ENCODE measurements around the gene NR5A1.

Gene NR5A1

DNA sequence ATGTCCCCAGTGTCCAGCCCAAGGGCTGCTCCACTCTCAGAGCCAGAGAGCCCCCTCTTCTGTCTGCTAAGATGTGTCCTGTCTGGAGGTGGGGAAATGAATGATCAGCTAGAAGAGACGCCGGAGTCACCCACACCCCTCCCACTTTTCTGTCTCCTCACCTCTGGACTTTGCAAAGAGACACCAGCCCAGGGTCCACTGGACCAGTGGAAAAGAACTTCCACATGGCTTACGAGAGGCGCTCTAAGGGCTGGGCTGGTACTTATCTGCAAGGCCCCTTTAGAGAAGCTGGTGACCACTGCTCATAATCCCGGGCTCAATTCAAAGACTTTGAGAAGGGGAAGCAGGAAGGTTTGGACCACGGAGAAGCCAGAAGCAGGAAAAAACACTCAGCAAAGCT, 9.2 kb downstream of the NR5A1 start:
- DNase-seq = no peak

DNA sequence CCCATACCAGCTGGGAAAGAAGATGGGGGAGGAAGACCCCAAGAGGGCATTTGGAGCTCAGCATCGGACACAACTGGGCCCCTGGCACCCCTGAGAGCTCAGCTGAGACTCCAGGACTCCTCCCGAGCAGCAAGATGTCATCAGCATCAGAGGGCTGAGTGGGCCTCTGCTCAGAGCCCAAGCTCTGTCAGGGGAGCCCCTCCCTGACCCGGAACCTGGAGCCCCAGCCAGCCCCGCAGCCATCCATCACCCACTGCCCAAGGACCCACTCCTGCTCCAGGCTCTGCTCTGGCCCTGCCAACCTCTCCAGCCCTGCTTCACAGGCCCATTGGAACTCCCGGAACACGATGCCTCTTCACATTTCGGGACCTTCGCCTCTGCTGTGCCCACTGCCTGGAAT, 9.8 kb downstream of the NR5A1 start:
- no peak for DNase-seq

DNA sequence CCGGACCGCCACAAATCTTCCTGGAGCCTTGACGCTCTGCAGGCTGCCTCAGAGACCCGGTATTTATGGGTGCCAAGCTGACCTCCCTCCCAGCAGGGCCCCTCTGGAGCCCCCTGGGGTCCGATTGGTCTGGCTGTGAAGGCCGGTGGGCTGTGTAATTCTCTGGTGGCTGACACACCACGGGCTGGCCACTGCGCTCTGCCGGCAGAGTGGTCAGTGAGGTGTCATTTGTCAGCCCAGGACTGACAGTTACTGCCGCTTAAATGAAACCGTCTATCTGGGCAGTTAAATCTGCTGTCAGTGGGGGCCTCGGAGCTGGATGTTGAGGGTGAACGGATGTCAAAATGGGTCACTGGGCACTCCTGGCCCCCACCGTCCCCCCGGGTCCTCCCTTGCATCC, 10.7 kb downstream of the NR5A1 start:
- DNase-seq = no peak

DNA sequence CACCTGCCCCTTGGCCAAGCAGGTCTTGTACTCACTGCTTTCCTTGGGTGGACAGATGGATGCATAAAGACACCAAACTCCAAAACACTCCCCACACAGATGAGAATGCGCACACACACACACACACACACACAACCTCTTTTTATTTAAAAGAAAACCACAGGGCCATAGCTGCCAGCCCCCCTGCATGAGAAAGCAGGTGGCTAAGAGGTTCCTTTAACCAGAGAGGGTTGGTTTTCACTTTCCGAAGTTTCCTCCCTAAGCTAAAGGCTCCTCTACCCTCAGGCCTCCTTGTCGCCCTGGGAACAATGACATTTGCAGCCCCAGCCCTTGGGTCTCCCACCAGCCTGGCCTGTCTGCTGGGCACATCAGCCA, 11.1 kb downstream of the NR5A1 start:
- no peak for DNase-seq

DNA sequence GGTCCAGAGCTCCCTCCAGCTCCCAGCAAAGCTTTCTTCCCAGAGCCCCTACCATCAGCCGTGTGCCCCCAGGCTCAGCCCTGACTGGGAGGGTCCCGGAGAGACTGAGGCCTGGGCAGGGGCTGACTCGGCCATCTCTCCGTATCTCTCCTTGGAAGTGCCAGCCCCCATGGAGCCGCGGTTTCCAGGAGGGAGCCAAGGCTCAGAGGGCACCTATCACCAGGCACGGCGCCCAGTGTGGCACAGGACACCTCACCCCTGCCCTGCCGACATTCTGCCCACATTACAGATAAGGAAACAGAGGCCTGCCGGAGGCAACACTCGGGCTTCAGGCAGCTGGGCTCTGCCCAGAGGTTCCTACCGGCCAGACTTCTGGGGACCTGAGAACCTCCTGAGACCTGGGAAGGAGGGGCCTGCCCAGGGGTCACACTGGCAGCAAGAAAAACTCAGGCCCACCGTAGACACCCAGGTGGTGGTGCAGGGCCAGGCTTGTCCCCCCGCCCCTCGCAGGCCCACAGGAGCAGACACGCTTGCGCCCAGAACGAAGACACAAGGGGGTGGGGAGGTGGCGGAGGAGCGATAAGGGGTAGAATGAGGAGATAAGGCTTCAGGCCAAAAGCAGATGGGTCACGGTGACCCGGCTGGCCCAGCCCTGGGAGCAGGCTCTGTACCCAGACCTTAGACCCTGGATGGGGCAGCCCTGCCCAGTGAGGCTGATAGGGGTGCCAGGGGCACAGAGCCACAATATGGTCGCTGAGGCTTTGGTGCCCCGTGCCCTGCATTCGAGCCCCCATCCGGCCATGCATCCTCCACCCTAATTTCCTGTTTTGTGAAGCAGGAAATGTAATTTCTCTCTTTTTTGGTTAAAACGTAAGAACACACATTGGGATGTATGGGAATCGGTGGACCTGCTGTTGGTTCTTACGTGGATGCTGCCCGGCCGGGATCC, 11.8 kb downstream of the NR5A1 start:
- no peak for DNase-seq

DNA sequence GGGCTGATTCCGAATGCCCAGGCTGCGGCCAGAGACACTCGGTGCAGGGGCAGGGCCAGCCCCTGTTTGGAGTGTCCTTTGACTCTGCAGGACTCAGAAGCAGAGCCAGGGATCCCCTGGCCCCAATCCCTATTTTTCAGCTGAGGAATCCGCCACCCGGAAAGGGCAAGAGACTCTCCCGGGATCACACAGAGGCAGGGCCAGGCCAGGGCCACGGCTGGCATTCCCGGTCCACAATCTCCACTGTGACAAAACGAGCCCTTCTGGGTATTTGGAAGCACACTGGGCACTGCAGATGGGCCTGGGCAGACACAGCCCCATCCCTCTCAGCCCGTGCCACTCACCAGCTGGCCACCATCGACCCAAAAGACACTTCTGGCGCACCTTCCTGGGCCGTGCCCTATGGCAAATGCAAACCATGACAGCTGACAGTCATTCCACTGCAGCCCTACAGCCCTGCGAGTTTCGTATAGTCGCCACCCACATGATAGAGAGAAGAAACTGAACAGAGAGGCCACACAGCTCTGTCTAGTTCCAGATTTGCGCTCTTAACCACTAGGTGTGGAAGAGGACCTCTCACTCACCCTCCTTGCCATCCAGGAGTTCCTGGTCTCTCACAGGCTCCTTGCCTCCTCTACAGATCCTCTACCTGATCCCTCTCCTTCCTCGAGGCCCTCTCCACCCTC, 13.3 kb downstream of the NR5A1 start:
- no peak for DNase-seq

DNA sequence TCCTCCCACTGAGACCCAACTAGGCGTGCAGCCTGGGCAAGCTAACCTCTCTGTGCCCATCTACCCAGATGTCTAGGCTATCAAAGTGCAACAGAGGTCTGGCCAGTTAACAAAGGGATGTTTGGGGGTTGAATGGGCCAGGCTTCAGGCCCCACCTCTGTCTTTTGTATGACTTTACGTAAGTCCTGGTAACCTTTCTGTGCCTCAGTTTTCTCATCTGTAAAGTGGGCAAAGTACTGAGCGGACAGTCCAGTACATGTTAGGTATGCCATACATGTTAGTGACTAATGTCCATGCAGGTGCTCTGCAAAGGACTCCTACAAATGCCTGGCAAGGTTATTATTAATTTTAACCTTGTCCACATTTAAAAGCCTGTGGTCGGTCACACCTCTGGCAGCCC, 14.0 kb downstream of the NR5A1 start:
- no peak for DNase-seq

DNA sequence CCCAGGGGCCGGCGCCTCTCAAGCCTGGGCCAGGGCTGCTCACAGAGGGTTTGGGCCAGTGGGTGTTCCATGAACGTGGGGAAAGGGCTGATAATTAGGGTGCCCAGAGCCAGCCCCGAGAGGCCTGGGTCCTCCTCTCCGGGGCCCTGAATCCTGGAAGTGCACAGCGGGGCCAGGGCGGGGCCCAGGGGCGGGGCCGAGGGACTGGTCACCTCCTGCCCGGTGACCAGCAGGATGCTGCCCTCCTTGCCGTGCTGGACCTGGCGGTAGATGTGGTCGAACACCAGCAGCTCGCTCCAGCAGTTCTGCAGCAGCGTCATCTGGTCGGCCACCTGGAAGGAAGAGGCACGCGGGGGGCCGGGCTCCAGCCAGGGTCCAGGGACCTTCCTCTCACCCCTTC, 14.4 kb downstream of the NR5A1 start:
- DNase-seq = no peak

DNA sequence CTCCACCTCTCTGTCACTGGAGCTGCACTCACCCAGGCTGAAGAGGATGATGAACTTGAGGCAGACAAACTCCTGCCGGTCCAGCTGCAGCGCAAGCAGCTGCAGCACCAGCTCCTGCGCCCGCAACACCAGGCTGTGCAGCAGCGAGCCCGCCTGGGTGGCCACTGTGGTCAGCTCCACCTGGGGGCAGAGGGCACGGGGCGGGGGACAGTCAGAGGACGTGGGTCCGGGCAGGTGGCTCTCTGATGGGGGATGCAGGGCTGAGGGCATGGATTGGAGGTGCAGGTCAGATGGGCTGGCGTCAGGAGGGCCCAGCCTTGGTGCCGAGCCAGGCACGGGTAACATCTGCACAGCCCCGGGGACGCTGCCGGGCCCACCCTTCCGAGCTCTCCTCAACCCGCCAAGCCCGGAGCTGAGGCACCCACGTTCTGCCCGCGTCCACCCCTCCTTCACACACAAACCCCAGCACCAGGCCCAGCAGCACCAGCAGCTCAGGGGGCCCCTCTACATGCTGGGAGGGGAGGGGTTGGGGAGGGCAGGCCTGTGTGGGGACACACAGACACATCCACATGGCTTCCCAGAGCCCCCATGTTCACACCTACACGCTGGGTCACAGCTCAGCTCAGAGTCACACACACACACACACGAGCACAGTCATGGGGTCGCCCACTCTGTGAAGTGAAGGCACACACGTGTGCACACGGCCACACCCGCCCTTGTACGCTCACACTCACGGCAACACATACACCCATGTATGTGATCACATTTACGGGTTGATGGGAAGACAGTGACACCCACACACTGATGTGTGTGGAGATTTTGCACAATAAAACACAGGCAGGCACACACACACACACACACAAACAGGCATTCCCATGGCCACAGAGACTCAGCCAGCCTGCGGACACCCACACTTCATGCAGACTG, 15.9 kb downstream of the NR5A1 start:
- no peak for DNase-seq

DNA sequence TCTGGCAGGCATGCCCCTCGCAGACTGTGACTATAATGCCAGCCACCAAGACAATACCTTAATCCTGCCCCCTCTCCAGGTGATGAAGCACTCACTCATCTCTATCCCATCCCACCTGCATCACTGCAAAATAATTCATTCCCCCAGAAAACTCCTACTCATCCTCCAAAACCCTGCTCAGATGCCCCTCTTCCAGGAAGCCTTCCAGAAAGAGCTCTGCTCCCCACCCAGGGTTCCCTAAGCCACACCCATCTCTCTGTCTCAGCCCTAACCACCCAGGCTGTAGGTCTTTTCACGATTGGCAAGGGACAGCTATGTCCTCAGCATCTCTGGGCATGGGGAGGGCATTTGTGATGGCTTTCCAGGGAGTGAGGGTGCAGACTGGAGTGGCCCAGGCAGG, 17.2 kb downstream of the NR5A1 start:
- DNase-seq = no peak

DNA sequence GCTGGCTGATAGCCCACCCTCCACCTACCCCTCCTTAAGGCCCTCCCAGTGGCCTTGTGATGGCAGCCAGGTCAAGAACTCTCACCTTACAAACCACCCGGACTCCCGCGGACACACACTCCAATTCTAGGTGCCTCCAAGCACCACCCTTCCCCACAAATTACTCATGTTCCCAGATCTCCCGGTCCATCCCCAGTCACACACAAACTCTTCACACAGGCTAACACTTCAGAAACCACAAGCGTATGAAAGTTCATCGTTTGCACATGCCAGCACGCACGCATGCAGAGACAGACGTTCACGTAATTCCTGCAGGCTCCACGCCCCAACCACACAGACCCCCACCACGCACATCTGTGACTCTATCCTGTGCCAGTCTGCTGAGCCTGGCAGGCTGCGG, 18.0 kb downstream of the NR5A1 start:
- no peak for DNase-seq

DNA sequence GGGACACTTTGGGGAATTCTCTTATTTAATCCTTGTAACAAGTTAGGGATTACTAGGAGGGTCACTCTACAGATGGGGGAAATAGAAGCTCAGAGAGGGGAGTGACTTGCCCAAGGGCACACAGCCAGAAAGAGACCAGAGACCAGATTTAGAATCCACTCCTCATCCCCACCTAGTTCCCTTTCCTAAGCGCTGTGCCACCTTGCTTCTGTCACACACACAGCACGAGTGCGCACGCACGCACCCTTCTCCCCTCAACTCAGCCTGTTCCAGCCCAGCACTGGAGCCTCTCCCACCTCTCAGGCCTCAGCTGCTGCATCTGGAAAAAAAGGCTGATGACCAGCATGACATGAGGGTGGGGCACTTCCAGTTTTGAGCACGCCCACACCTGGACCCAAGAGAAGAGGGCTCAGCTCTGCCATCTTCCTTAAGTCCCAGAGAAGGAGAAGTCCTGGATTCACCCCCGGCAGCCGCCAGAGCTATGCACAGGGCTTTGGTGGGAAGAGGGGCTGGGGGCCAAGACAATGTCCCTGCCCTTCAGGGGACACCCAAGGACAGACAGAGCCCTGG, 18.5 kb downstream of the NR5A1 start:
- no peak for DNase-seq

DNA sequence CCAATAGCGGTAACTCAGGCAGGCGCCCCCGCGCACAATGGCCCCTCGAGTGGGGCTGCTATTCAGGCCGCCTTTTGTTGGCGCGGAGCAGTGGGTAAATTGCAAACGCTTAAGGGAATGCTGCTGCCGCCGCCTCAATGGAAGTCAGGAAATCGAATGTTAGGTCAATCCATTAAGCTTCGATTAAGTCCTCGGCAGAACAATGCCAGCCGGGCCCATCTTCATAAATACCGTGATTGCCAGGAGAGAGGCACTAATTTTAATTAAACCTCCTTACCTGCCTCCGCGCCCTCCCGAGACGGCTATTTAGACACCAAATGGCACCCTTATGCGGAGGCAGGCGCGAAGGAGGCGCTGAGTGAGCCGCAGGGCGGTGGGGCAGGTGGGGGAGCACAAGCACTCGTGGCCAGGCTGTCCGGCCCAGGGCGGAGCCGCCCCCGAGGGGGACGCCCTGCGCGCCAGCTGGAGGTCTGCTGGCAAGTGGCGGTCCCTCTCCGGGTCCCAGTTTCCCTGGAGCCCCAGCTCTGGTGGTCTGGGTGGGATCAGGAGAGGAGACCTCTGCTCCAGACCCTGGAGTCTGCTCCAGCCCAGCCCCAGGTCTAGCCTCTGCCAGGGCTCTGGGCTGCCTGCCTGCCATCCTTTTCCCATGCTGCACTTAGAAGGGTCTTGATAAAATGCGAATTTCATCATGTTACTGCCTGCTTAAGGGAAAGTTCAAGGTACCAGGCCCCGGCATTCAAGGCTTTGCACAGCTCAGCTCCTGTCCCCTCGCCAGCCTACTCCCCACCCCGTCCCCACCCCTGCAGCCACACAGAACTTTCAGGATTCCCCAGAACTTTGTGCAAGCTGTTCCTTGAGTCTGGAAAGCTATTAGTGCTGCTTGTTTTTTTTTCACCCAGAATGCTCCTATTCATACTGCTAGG, 19.7 kb downstream of the NR5A1 start:
- DNase-seq = no peak

DNA sequence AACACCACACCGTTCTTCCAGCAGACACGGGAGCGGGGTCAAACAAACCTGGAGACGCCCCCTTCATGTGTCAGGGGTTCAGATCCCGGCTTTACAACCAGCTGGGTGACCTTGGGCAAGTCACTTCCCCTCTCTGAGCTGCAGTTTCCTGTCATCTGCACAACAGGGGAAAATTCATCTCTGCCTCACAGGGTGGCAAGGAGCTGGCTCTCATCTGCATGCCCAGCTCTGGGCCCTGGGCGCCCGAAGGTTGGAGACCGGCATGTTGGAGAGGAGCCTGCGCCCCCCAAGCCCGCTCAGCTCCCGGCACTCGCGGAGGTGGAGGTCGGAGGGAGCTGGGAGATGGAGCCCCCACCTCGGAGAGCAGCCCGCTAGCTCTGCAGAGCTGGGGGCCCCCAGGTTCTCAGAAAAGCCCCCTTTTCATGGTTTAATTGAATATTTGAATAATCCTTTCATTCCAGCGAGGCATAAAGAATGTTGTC, 20.4 kb downstream of the NR5A1 start:
- no peak for DNase-seq

DNA sequence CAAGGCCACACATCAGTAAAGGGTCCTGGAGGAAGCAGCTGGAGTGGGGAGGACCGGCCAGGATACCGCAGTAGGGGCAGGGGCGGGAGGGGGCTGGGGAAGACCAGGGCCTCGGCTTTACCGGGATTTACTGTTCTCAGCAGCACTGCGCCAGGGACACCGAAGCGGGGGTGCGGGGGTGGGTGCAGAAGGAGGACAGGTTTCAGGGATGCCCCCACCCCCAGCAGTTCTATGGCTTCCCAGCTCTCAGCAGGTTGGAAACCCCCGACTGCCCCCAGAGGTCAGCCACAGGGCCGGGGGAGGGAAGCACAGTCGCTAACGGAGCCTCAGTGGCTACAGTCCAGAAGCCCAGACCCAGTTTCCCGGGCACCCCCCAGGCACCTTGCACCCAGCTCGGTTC, 21.3 kb downstream of the NR5A1 start:
- DNase-seq = no peak

DNA sequence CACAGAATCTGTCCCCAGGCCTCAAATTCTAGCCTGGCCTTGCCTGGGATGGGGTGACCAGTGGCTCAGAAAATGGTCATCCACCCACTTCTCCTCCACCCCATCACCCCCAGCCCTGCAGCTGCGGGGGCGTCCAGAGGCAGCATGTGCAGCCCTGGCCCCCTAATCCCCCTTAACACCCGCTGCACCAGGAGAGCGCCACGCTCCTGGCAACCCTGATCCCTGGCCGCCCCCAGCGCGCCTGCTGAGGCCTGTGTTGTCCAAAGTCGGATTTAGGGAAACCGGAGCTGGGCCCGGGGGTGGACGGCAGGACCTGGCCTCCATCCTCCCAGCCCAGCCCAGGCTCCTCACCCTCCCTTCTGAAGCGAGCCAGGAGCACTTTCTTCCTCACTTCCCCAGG, 22.0 kb downstream of the NR5A1 start:
- no peak for DNase-seq

DNA sequence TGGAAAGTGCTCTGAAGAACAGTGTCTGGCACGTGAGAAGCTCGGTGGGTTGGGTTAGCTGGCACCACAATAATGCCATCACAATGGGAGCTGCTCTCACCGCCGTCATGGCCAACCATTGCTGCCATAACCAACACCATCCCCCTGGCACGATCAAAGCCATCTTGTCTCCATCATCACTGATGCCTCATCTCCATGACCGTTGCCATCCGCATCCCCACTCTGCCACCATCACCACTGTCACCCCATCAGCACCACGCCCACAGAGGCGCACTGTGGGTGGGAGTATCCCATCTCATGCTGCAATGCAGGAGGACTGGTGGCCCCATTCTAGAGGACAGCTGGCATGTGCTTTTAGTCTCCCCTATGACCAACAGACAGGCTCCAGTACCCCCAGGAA, 23.7 kb downstream of the NR5A1 start:
- DNase-seq = no peak

DNA sequence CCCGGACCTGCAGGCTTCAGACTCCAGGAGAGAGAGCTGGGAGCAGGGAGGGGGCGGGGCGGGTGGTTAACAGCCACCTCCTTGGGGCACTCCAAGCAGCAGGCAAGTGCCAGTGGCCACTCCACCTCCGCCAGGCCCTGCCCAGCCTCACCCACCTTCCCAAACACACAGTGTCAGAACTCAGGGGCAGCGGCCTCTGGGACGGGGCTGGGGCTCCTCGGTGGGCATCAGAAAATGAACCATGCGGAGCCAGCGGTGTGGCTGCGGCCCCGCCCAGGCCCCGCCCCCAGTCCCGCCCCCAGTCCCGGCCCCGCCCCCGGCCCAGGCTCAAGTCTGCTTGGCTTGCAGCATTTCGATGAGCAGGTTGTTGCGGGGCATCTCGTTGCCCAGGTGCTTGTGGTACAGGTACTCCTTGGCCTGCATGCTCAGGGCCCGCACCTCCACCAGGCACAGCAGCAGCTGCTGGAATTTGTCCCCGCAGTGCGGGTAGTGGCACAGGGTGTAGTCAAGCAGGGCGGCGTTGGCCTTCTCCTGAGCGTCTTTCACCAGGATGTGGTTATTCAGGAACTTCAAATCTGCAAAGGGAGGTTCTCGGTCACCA, 24.7 kb downstream of the NR5A1 start:
- no peak for DNase-seq

DNA sequence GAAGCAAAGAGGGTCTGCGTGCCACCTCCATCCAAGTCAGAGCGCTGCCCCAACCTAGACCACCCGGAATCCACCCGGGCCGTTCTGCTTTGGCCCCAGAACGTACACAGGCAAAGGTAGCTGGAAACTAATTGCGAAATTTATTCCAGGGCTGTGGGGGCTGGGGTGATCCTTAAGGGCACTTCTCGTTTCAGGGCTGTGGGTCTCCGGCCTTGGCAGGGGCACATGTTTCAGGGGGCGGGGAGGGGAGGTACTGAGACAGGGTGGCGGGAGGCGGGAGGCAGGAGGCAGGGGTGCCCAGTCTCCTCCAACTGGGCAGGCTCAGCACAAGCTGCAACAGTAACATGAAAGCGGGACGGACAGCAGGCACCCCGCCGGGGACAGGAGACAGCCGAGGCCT, 26.1 kb downstream of the NR5A1 start:
- DNase-seq = no peak

DNA sequence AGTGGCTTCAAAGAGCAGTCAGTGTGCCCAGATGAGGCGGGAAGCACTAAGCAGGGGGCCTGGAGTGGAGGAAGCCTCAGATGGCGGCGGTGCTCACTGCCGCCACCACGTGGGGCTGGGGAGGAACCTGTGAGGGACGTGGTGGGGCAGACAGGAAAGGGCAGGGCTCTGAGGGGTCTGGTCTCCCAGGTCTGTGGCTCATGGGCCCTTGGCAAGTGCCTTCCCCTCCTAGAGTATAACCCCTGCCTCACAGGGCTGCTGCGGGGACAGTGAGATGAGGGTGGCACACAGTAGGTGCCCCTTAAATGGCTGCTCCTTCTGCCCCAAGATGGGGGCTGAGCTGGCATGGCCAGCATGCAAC, 26.6 kb downstream of the NR5A1 start:
- DNase-seq = no peak

DNA sequence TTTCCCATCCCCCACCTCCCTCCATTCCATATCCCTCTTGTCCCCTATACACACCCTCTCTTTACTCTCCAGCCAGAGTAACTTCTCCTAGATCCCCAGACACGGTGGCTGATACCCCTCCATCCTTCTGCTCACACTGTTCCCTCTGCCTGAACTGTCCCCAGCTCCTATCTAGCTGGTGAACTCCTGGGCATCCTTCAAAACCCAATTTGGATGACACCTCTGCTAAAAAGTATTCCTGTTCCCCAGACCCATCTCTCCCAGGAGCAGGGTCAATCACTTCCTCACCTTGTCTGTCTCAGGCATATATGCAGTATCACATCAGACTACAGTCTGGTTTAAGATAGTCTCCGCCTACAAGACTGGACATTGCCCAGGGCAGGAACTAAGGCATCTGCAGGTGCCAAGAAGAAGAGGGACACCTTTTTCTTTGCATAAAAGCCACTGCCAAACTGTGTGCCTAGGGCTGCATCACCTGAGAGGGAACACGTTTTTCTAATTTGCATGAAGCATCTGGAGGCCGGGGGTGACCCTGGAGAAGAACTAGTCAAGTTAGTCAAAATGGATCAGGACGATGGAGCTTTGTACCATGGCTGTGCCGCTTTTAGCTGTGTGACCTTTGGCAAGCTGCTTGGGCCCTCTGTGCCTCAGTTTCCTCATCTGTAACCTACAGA, 27.1 kb downstream of the NR5A1 start:
- no peak for DNase-seq

All from activated CD4-positive, alpha-beta T cell treated with anti-CD3 and anti-CD28 coated beads, Interleukin-2, amount 50 U/mL, for 48 hours (primary cell).